ENCODE results near the gene CNST.
"Not testable (repeated sequence)": the region's sequence is repeated elsewhere in the genome, so short reads cannot be mapped to it uniquely, and the experiment has no call there.

Gene CNST

GRCh38 chr1:246677842-246678241 is 111.6 kb downstream of the CNST start:
- no peak for DNase-seq (ENCODE audit: low read depth in 2 of 2)

GRCh38 chr1:246678816-246679793 is 112.8 kb downstream of the CNST start:
- DNase-seq (ENCODE audit: low read depth in 2 of 2) = no peak

GRCh38 chr1:246679794-246680177 is 113.5 kb downstream of the CNST start:
- no peak for DNase-seq (ENCODE audit: low read depth in 2 of 2)

GRCh38 chr1:246680190-246680589 is 113.9 kb downstream of the CNST start:
- no peak for DNase-seq (ENCODE audit: low read depth in 2 of 2)

- no peak for DNase-seq (ENCODE audit: low read depth in 2 of 2)
Measured at GRCh38 chr1:246680696-246681130, 114.5 kb downstream of the CNST start.

- DNase-seq (ENCODE audit: low read depth in 2 of 2) = no peak
Measured at GRCh38 chr1:246681900-246682895, 115.9 kb downstream of the CNST start.

GRCh38 chr1:246683521-246683920 is 117.3 kb downstream of the CNST start:
- DNase-seq (ENCODE audit: low read depth in 2 of 2) = no peak

GRCh38 chr1:246687002-246687401 is 120.7 kb downstream of the CNST start:
- no peak for DNase-seq (ENCODE audit: low read depth in 2 of 2)

GRCh38 chr1:246689409-246690008 is 123.3 kb downstream of the CNST start:
- DNase-seq (ENCODE audit: low read depth in 2 of 2) = peak in 1 of 2 experiments; percentile 31

GRCh38 chr1:246690100-246690499 is 123.8 kb downstream of the CNST start:
- no peak for DNase-seq (ENCODE audit: low read depth in 2 of 2)

- no peak for DNase-seq (ENCODE audit: low read depth in 2 of 2)
Measured at GRCh38 chr1:246691622-246692495, 125.6 kb downstream of the CNST start.

GRCh38 chr1:246694213-246694895 is 128.1 kb downstream of the CNST start:
- not testable (repeated sequence) for DNase-seq (ENCODE audit: low read depth in 2 of 2)

- DNase-seq (ENCODE audit: low read depth in 2 of 2) = no peak
Measured at GRCh38 chr1:246695136-246695535, 128.9 kb downstream of the CNST start.

GRCh38 chr1:246695666-246696065 is 129.4 kb downstream of the CNST start:
- no peak for DNase-seq (ENCODE audit: low read depth in 2 of 2)

GRCh38 chr1:246698466-246699094 is 132.3 kb downstream of the CNST start:
- DNase-seq (ENCODE audit: low read depth in 2 of 2) = no peak

- peak; percentile 70 to 78 for DNase-seq (ENCODE audit: low read depth in 2 of 2)
Measured at GRCh38 chr1:246699095-246699735, 133.0 kb downstream of the CNST start.

GRCh38 chr1:246703581-246703980 is 137.3 kb downstream of the CNST start:
- no peak for DNase-seq (ENCODE audit: low read depth in 2 of 2)

- DNase-seq (ENCODE audit: low read depth in 2 of 2) = no peak
Measured at GRCh38 chr1:246705368-246705767, 139.1 kb downstream of the CNST start.

GRCh38 chr1:246708166-246708565 is 141.9 kb downstream of the CNST start:
- no peak for DNase-seq (ENCODE audit: low read depth in 2 of 2)
